Inflammatory macrophage treated with lipopolysaccharide for 1 hour (primary cell): Measurements from ENCODE around the gene HSFY1.
"Not testable (repeated sequence)": the region's sequence is repeated elsewhere in the genome, so short reads cannot be mapped to it uniquely, and the experiment has no call there.

ENCODE experiments used
- DNase-seq, 2 donors: peaks; one replicate each; pipeline ENCODE4 v3.0.0-alpha.2; 2020 to 2022

The HSFY1 gene, protein sequence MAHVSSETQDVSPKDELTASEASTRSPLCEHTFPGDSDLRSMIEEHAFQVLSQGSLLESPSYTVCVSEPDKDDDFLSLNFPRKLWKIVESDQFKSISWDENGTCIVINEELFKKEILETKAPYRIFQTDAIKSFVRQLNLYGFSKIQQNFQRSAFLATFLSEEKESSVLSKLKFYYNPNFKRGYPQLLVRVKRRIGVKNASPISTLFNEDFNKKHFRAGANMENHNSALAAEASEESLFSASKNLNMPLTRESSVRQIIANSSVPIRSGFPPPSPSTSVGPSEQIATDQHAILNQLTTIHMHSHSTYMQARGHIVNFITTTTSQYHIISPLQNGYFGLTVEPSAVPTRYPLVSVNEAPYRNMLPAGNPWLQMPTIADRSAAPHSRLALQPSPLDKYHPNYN

GRCh38 chrY:18546420-18546819 is at the start of gene HSFY1:
Gene HSFY1, plus strand, starts transcription at chrY:18546720. Its CDS starts 68 bp downstream, at chrY:18546788.
- not testable (repeated sequence) for DNase-seq

DNA sequence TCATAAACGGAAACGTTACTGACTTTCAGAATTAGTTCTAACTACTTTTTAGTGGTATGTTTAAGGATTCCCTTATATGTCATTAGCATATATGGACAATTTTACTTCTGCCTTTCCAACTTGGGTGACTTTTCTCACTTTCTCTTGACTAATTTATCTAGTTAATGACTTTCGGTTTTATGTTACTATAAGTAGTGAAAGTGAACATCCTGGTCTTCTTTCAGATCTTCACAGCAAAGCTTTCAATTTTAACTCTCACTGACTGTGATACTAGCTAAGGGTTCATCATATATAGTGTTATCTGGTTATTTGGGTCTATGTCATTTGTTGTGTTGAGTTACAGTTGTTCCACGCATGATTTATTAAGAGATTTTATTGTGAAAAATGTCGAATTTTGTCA is 42.3 kb upstream of the HSFY1 start:
- DNase-seq, result not testable (repeated sequence)

GRCh38 chrY:18530995-18531655 is 15.4 kb upstream of the HSFY1 start:
- DNase-seq, result not testable (repeated sequence)

- not testable (repeated sequence) for DNase-seq
These were observed 7.6 kb upstream of the HSFY1 start for GRCh38 chrY:18538952-18539351.

DNA sequence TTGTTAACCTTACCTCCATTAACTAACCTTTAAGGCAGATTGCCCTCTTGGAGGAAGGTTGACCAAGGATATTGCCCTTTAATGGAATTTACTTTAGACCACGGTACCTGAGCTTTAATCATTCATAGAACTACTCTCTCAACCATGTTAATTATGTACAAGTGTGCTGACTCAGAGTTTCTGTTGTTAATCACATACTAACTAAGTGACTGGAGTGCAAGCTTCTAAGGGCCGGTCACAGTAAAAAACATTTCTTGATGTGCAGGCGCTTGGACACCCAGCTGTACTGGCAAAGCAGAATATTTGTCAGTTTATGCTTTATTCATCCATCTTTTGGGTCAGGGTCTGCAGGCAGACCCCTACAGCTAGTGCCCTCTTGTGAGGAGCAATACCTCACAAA is 6.6 kb downstream of the HSFY1 start:
- not testable (repeated sequence) for DNase-seq

DNA sequence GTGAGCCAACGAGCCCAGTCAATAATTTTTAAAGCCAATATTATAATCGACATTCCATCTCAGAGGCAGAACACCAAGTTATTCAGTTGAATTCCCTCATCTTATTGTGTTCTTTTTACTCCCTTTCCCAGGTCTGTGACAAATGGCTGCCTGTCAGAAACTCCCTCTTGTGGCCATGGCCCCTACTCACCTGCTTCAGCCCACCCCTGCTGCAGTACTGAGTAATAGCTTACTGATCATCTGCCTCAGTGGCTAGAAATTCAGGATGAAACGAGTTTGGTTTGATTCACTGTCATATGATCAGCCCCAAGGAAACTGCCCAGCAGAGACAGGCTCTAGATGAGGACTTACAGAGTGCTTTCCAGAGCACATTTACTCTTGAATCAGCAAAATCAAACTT is 19.4 kb downstream of the HSFY1 start:
- DNase-seq, result not testable (repeated sequence)
